Measurements from ENCODE around the gene TPGS2. TPM values are rescaled to one million over a fixed set of nuclear protein-coding genes. Genes with fewer than 3 reads are reported as not detected.

TPGS2 gene
- total and polyA plus RNA-seq, 2 of the 13 experiments (the other 11 are each of a cell fraction or from before 2014, with no cell fraction given) = 73.3 to 137 TPM

DNA sequence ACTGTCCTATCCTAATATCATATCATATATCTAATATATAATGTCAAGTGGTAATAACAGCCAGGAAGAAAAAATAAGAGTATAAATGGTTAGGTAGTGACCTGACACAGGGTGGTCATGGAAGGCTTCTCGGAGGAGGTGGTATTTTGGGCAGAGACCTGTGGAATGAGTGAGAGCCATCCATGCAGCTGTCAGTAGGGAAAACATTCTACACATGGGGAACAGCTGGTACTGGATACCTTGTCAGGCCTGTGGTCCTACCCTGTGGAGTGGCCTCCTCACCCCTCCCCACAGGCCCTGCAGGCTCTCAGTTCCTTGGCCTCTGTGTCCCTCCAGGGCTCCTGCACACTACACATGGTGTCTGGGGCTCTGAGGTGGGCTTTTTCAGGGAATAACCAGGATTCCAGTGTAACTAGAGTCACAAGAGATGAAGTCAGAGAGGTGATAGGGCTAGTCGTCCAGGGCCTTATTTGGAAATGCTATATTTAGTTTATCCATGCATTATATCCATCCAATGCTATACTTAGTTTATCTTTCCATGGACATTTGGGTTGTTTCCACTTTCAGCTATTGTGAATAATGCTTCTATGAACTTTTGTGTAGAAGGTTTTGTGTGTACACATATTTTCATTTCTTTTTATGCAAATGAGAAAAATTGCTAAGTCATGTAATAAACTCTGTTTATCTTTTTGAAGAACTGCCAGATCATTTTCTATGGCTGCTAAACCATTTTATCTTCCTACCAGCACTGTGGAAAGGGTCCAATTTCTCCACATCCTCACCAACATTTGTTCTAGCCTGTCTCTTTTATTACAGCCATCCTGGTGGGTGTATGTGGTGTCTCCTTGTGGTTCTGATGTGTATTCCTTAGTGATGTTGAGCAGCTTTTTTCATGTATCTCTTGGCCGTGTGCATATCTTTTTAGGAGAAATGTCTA, 75.6 kb downstream of the TPGS2 start:
- intact Hi-C loops (cut with micrococcal nuclease; ENCODE audit: unreplicated experiment) (no loop called here), in situ Hi-C loops (cut with HindIII; ENCODE audit: extremely low pct_ligation_motif_present, low pct_unique_long_range_greater_than_20kb) (no loop called here)
- Histone ChIP-seq H3K27ac (ENCODE audit: extremely low read length, insufficient read depth, low read length) (no peak overlapping the region), H3K9me3 (ENCODE audit: low read length) (no peaks in the 10 kb centered on the region), H3K4me2 (ENCODE audit: low read depth, low read length) (no peak overlapping the region), H3K9ac (ENCODE audit: insufficient read depth, low read depth, low read length) (no peak overlapping the region), H3K27me3 (ENCODE audit: control insufficient read depth in 1 of 2, insufficient read depth in 2 of 2, low read length in 2 of 2) (no peaks in the 10 kb centered on the region; a peak in 1 of 5 replicates), H3K36me3 (replicated peaks in 1 of 2; ENCODE audit: control insufficient read depth in 1 of 2, insufficient read depth in 2 of 2, low read length in 2 of 2) (no peaks in the 10 kb centered on the region), H4K20me1 (ENCODE audit: insufficient read depth, low read length) (0 out of 2 replicates have a peak, but pooled peaks cover 2% of the 10 kb centered on the region), H3K4me3 (replicated peaks in 1 of 3; ENCODE audit: insufficient read depth in 1 of 3, low read depth in 2 of 3, low read length in 3 of 3) (no peak overlapping the region), H2AFZ (ENCODE audit: low read length) (no peak overlapping the region), H3K79me2 (ENCODE audit: insufficient read depth, low read length) (no peaks in the 10 kb centered on the region), H3K4me1 (ENCODE audit: insufficient read depth, low read length) (no peaks in the 10 kb centered on the region)
- ChIA-PET POLR2A (no interaction called here), CTCF (ENCODE audit: low intra/inter-chr PET ratio, low total read pairs) (no interaction called here)
- BruUV-seq (replicated peaks) = no TSS peak
- peak; percentile 4 to 37; a peak in 1 of 4 replicates for TF ChIP-seq MAFK (conservative IDR thresholded peaks at IDR 0.05 in 1 of 2, IDR thresholded peaks at IDR 0.05 in 1 of 2; ENCODE audit: low read length in 2 of 2)
- no peak for TF ChIP-seq ZNF205 (CRISPR knock-in tag; IDR thresholded peaks at IDR 0.05)
- peak; percentile 19 for TF ChIP-seq ZFP36 (IDR thresholded peaks at IDR 0.05; ENCODE audit: borderline replicate concordance, low read depth, low read length, partially characterized antibody)
- TF ChIP-seq MTF1 (CRISPR knock-in tag; IDR thresholded peaks at IDR 0.05) = no peak
- no peak for FAIRE-seq
- no peak for DNase-seq (ENCODE audit: low spot score)
- WGBS (ENCODE audit: low lambda C conversion rate) = 3% methylated on average over 3 of the region's 3 CpGs
- ATAC-seq = no peak

DNA sequence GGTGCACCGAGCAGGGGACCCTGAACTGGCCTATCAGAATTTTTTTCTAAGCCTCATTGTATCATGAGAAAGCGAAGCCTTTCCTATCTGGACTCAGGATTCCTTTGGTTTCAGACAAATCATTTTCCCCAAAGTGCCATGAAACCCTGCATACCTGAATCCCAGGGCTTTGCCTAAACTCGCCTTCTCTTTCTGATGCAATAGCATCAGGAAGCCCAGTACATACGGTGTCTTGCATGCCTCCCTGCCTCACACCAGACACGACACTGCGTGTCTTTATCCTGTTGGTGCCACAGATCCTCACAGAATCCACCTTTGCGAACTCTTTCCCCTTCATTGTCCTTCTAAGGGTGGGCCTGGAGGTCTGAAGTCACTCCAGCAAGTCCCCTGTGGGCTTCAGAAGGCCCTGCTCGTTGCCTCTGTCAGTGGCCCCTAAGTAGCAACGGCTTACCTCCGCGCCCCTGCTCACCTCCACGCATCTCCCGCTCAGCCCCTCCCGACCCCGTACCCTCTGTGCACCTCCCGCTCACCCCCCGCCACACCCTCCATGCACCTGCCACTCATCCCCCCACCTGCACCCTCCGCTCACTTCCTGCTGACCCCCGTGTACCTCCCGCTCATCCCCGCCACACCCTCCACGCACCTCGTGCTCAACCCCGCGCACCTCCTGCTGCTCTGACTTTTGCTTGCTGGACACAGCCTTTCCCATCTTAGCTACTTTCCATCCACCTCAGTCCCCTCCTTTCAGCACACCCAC, 83.4 kb downstream of the TPGS2 start:
- no peaks in the 10 kb centered on the region for H3K4me1 ChIP-seq (ENCODE audit: insufficient read depth, low read length)
- TF ChIP-seq, protein P1, sequence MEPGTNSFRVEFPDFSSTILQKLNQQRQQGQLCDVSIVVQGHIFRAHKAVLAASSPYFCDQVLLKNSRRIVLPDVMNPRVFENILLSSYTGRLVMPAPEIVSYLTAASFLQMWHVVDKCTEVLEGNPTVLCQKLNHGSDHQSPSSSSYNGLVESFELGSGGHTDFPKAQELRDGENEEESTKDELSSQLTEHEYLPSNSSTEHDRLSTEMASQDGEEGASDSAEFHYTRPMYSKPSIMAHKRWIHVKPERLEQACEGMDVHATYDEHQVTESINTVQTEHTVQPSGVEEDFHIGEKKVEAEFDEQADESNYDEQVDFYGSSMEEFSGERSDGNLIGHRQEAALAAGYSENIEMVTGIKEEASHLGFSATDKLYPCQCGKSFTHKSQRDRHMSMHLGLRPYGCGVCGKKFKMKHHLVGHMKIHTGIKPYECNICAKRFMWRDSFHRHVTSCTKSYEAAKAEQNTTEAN (CRISPR knock-in tag; conservative IDR thresholded peaks at IDR 0.05) = no peak
- TF ChIP-seq, protein P2, sequence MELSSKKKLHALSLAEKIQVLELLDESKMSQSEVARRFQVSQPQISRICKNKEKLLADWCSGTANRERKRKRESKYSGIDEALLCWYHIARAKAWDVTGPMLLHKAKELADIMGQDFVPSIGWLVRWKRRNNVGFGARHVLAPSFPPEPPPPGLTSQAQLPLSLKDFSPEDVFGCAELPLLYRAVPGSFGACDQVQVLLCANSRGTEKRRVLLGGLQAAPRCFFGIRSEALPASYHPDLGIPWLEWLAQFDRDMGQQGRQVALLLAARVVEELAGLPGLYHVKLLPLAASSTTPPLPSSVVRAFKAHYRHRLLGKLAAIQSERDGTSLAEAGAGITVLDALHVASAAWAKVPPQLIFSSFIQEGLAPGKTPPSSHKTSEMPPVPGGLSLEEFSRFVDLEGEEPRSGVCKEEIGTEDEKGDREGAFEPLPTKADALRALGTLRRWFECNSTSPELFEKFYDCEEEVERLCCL (CRISPR knock-in tag; IDR thresholded peaks at IDR 0.05; ENCODE audit: borderline replicate concordance) = no peak
- no peak for TF ChIP-seq JUND (CRISPR knock-in tag; IDR thresholded peaks at IDR 0.05)
- no peak for TF ChIP-seq ZNF75D (CRISPR knock-in tag; IDR thresholded peaks at IDR 0.05; ENCODE audit: borderline replicate concordance)
- no peak for TF ChIP-seq ZFP82 (CRISPR knock-in tag; IDR thresholded peaks at IDR 0.05; ENCODE audit: borderline replicate concordance)
- TF ChIP-seq ZNF607 (CRISPR knock-in tag; IDR thresholded peaks at IDR 0.05; ENCODE audit: borderline replicate concordance) = no peak
- no peak for TF ChIP-seq KDM3A (CRISPR knock-in tag; IDR thresholded peaks at IDR 0.05; ENCODE audit: low read depth)
- no peak for TF ChIP-seq MBD4 (IDR thresholded peaks at IDR 0.05; ENCODE audit: borderline replicate concordance, low read length)

More for the DNA sequence above, 83.4 kb downstream of the TPGS2 start:
- Histone ChIP-seq H3K79me2 (ENCODE audit: insufficient read depth, low read length) (no peaks in the 10 kb centered on the region), H3K9ac (ENCODE audit: insufficient read depth, low read depth, low read length) (no peak overlapping the region), H3K27ac (ENCODE audit: extremely low read length, insufficient read depth, low read length) (no peak overlapping the region), H3K36me3 (replicated peaks in 1 of 2; ENCODE audit: control insufficient read depth in 1 of 2, insufficient read depth in 2 of 2, low read length in 2 of 2) (no peaks in the 10 kb centered on the region), H4K20me1 (ENCODE audit: insufficient read depth, low read length) (no peaks in the 10 kb centered on the region), H2AFZ (ENCODE audit: low read length) (no peak overlapping the region), H3K27me3 (ENCODE audit: control insufficient read depth in 1 of 2, insufficient read depth in 2 of 2, low read length in 2 of 2) (peaks cover 2 to 3% of the 10 kb centered on the region in 2 experiments; a peak in 3 of 5 replicates), H3K4me2 (ENCODE audit: low read depth, low read length) (no peak overlapping the region), H3K4me3 (replicated peaks in 1 of 3; ENCODE audit: insufficient read depth in 1 of 3, low read depth in 2 of 3, low read length in 3 of 3) (no peak overlapping the region), H3K9me3 (ENCODE audit: low read length) (no peaks in the 10 kb centered on the region)
- DNase-seq (ENCODE audit: low spot score) (no peak), ATAC-seq (no peak), FAIRE-seq (no peak)
- ChIA-PET CTCF (ENCODE audit: low intra/inter-chr PET ratio, low total read pairs) (no interaction called here), POLR2A (no interaction called here)
- intact Hi-C loops (cut with micrococcal nuclease; ENCODE audit: unreplicated experiment) (no loop called here), in situ Hi-C loops (cut with HindIII; ENCODE audit: extremely low pct_ligation_motif_present, low pct_unique_long_range_greater_than_20kb) (no loop called here)
- BruUV-seq (replicated peaks) = no TSS peak
- 51% methylated on average over 24 of the region's 25 CpGs for WGBS (ENCODE audit: low lambda C conversion rate)
